H9 (cell line): ENCODE data around the gene CAB39. TPM values are rescaled to one million over a fixed set of nuclear protein-coding genes. Genes with fewer than 3 reads are reported as not detected.

Source experiments
- DNase-seq: peaks from one replicate; pipeline ENCODE4 v3.0.0-alpha.2; 2017
- H2AFZ ChIP-seq: one replicate; pipeline ENCODE4 v1.6.1; 2013; ENCODE audit warnings: mild to moderate bottlenecking, low read length, control low read depth, moderate library complexity
- H2AK5ac ChIP-seq: 2 replicates; pipeline ENCODE4 v1.6.1; 2013; ENCODE audit warnings: low read length, control low read depth, mixed read lengths; ENCODE audit not compliant: insufficient read length
- H2BK120ac ChIP-seq: one replicate; pipeline ENCODE4 v1.6.1; 2013; ENCODE audit warnings: low read depth, mild to moderate bottlenecking, low read length, control low read depth, inconsistent platforms; ENCODE audit not compliant: poor library complexity, severe bottlenecking
- H2BK12ac ChIP-seq: 2 replicates; pipeline ENCODE4 v1.6.1; 2013; ENCODE audit warnings: low read length, control low read depth, mixed read lengths, low read depth; ENCODE audit not compliant: insufficient read length
- H2BK15ac ChIP-seq: 2 replicates; pipeline ENCODE4 v1.6.1; 2013; ENCODE audit warnings: low read depth, low read length, control low read depth
- H2BK20ac ChIP-seq: one replicate; pipeline ENCODE4 v1.6.1; 2013; ENCODE audit warnings: low read depth, mild to moderate bottlenecking, low read length, control low read depth, inconsistent platforms; ENCODE audit not compliant: poor library complexity, severe bottlenecking
- H2BK5ac ChIP-seq: 2 replicates; pipeline ENCODE4 v1.6.1; 2013; ENCODE audit warnings: low read length, control low read depth, mixed read lengths; ENCODE audit not compliant: insufficient read length
- H3K14ac ChIP-seq: 2 replicates; pipeline ENCODE4 v1.6.1; 2013; ENCODE audit warnings: low read length, control low read depth; ENCODE audit not compliant: insufficient read depth
- H3K18ac ChIP-seq: 2 replicates; pipeline ENCODE4 v1.6.1; 2013; ENCODE audit warnings: low read depth, mild to moderate bottlenecking, mixed read lengths, low read length, control low read depth; ENCODE audit not compliant: insufficient read length
- H3K23ac ChIP-seq: 2 replicates; pipeline ENCODE4 v1.6.1; 2013; ENCODE audit warnings: low read length, control low read depth, mixed read lengths, low read depth; ENCODE audit not compliant: insufficient read length
- H3K23me2 ChIP-seq: 2 replicates; pipeline ENCODE4 v1.6.1; 2013; ENCODE audit warnings: low read depth, mild to moderate bottlenecking, mixed read lengths, low read length, control low read depth; ENCODE audit not compliant: insufficient read length, poor library complexity, severe bottlenecking
- H3K27ac ChIP-seq: 2 replicates; pipeline ENCODE4 v1.5.1; 2013; ENCODE audit warnings: low read length, control low read depth, mixed read lengths, low read depth; ENCODE audit not compliant: insufficient read length
- H3K27me3 ChIP-seq: 2 replicates; pipeline ENCODE4 v1.6.1; 2013; ENCODE audit warnings: low read length, control low read depth, inconsistent platforms; ENCODE audit not compliant: insufficient read depth
- H3K4ac ChIP-seq: 2 replicates; pipeline ENCODE4 v1.6.1; 2013; ENCODE audit warnings: low read depth, mild to moderate bottlenecking, control low read depth, inconsistent platforms, low read length, moderate library complexity
- H3K4me1 ChIP-seq: 2 replicates; pipeline ENCODE4 v1.6.1; 2013; ENCODE audit warnings: low read length, control low read depth, inconsistent platforms; ENCODE audit not compliant: insufficient read depth
- H3K4me2 ChIP-seq: 2 replicates; pipeline ENCODE4 v1.6.1; 2013; ENCODE audit warnings: low read length, control low read depth, mixed read lengths; ENCODE audit not compliant: insufficient read length, insufficient read depth
- H3K56ac ChIP-seq: 2 replicates; pipeline ENCODE4 v1.6.1; 2013; ENCODE audit warnings: low read depth, mild to moderate bottlenecking, mixed read lengths, low read length, control low read depth; ENCODE audit not compliant: insufficient read length
- H3K79me1 ChIP-seq: 2 replicates; pipeline ENCODE4 v1.6.1; 2013; ENCODE audit warnings: low read depth, mild to moderate bottlenecking, moderate library complexity, low read length, control low read depth, inconsistent platforms; ENCODE audit not compliant: insufficient read depth, poor library complexity, severe bottlenecking
- H3K79me2 ChIP-seq: 2 replicates; pipeline ENCODE4 v1.6.1; 2013; ENCODE audit warnings: low read length, control low read depth, inconsistent platforms; ENCODE audit not compliant: insufficient read depth
- H3K9ac ChIP-seq: 2 replicates; pipeline ENCODE4 v1.6.1; 2013; ENCODE audit warnings: low read length, control low read depth, mixed read lengths; ENCODE audit not compliant: insufficient read length; ENCODE audit errors: extremely low read depth
- H3K9me3 ChIP-seq: one replicate; pipeline ENCODE4 v1.6.1; 2013; ENCODE audit warnings: low read depth, low read length, inconsistent platforms; ENCODE audit not compliant: control insufficient read depth
- H3T11ph ChIP-seq: one replicate; pipeline ENCODE4 v1.6.1; 2013; ENCODE audit warnings: mild to moderate bottlenecking, low read length, control low read depth, inconsistent platforms
- H4K20me1 ChIP-seq: one replicate; pipeline ENCODE4 v1.6.1; 2013; ENCODE audit not compliant: control insufficient read depth, insufficient read length, insufficient read depth
- H4K5ac ChIP-seq: 2 replicates; pipeline ENCODE4 v1.6.1; 2013; ENCODE audit warnings: low read depth, mild to moderate bottlenecking, mixed read lengths, low read length, control low read depth; ENCODE audit not compliant: insufficient read length
- H4K8ac ChIP-seq: replicated peaks from 2 replicates; pipeline ENCODE4 v1.6.1; 2013; ENCODE audit warnings: low read length, control low read depth, mixed read lengths, low read depth; ENCODE audit not compliant: insufficient read length
- H4K91ac ChIP-seq: 2 replicates; pipeline ENCODE4 v1.6.1; 2013; ENCODE audit warnings: low read depth, mild to moderate bottlenecking, moderate library complexity, mixed read lengths, low read length, control low read depth; ENCODE audit not compliant: insufficient read length
- H3K27ac Mint-ChIP-seq, 3 experiments: 2 replicates in 2 of 3; 3 replicates in 1 of 3; pipeline ENCODE4 v1.8.0; 2020 to 2021; ENCODE audit warnings: mixed read lengths in 3 of 3, mild to moderate bottlenecking in 1 of 3, moderate library complexity in 1 of 3
- H3K27me3 Mint-ChIP-seq: 2 replicates; pipeline ENCODE4 v1.8.0; 2021; ENCODE audit warnings: low read depth, mild to moderate bottlenecking, moderate library complexity, mixed read lengths
- H3K36me3 Mint-ChIP-seq, 3 experiments: 2 replicates in 2 of 3; 3 replicates in 1 of 3; pipeline ENCODE4 v1.8.0; 2020 to 2021; ENCODE audit warnings: low read depth in 3 of 3, mixed read lengths in 3 of 3; ENCODE audit not compliant: insufficient read depth in 1 of 3
- H3K4me1 Mint-ChIP-seq, 2 experiments: 2 replicates each; pipeline ENCODE4 v1.8.0; 2020; ENCODE audit warnings: mixed read lengths in 2 of 2
- H3K4me3 Mint-ChIP-seq, 2 experiments: 2 replicates in 1 of 2; 3 replicates in 1 of 2; pipeline ENCODE4 v1.8.0; 2020 to 2021; ENCODE audit warnings: mild to moderate bottlenecking in 2 of 2, mixed read lengths in 2 of 2, moderate library complexity in 1 of 2
- H3K9me3 Mint-ChIP-seq, 2 experiments: 2 replicates in 1 of 2; 3 replicates in 1 of 2; pipeline ENCODE4 v1.8.0; 2020; ENCODE audit warnings: mild to moderate bottlenecking in 2 of 2, mixed read lengths in 2 of 2, moderate library complexity in 1 of 2
- WGBS: extraction: QIAGEN DNeasy Blood & Tissue Kit; methylation state at CpG from one replicate; pipeline ENCODE4 v1.1.7; 2013; ENCODE audit warnings: missing lambda C conversion rate, low lambda C conversion rate, mixed read lengths; ENCODE audit not compliant: insufficient read length; ENCODE audit errors: extremely low coverage; 5-methylcytosine and 5-hydroxymethylcytosine counted together
- total RNA-seq: library from RNA; stranded (reverse); gene quantifications from 2 replicates; pipeline ENCODE4 v1.2.1, GENCODE V29; 2021
- TF ChIP-seq, protein P1 (sequence below): fragments of 200-600 bp; sonication (generic); conservative IDR thresholded peaks from 3 replicates; pipeline ENCODE4 v1.8.0; 2021; ENCODE audit warnings: antibody characterized with exemption, mild to moderate bottlenecking

CAB39 gene
- total RNA-seq, 1 experiment from 2014 or later: 42.7 TPM

GRCh38 chr2:230759481-230760167 lies 47.0 kb downstream of the CAB39 start:
- peaks cover 34% of the 10 kb centered on the region in 2 experiments for H3K4me1 Mint-ChIP-seq
- Histone ChIP-seq H3T11ph (no peak overlapping the region), H2AK5ac (no peak overlapping the region), H3K79me2 (peaks cover 7% of the 10 kb centered on the region; the same call in 1 of the 2 replicates), H3K9ac (no peak overlapping the region), H2BK20ac (no peak overlapping the region), H3K9me3 (no peaks in the 10 kb centered on the region), H3K14ac (no peak overlapping the region), H3K56ac (no peak overlapping the region), H4K91ac (no peak overlapping the region), H2BK5ac (no peak overlapping the region), H3K4me1 (peaks cover 2% of the 10 kb centered on the region; the same call in 1 of the 2 replicates), H3K23me2 (no peaks in the 10 kb centered on the region), H4K20me1 (no peaks in the 10 kb centered on the region), H2BK15ac (no peak overlapping the region), H3K4me2 (no peak overlapping the region), H3K27me3 (no peaks in the 10 kb centered on the region), H4K8ac (no peak overlapping the region), H2BK12ac (no peak overlapping the region), H3K18ac (no peak overlapping the region), H3K79me1 (peaks cover 2% of the 10 kb centered on the region), H3K4ac (no peak overlapping the region), H2AFZ (no peak overlapping the region), H4K5ac (no peak overlapping the region), H2BK120ac (no peak overlapping the region), H3K27ac (no peak overlapping the region), H3K23ac (no peak overlapping the region)
- TF ChIP-seq, protein P1, sequence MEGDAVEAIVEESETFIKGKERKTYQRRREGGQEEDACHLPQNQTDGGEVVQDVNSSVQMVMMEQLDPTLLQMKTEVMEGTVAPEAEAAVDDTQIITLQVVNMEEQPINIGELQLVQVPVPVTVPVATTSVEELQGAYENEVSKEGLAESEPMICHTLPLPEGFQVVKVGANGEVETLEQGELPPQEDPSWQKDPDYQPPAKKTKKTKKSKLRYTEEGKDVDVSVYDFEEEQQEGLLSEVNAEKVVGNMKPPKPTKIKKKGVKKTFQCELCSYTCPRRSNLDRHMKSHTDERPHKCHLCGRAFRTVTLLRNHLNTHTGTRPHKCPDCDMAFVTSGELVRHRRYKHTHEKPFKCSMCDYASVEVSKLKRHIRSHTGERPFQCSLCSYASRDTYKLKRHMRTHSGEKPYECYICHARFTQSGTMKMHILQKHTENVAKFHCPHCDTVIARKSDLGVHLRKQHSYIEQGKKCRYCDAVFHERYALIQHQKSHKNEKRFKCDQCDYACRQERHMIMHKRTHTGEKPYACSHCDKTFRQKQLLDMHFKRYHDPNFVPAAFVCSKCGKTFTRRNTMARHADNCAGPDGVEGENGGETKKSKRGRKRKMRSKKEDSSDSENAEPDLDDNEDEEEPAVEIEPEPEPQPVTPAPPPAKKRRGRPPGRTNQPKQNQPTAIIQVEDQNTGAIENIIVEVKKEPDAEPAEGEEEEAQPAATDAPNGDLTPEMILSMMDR: no peak
- H3K36me3 Mint-ChIP-seq: peaks cover 8 to 10% (median 10%) of the 10 kb centered on the region in 3 experiments; a peak in 5 of 7 replicates
- H3K4me3 Mint-ChIP-seq: no peak overlapping the region
- H3K27ac Mint-ChIP-seq: peak overlapping the region; percentile 19 to 84 (median 38); a peak in 4 of 7 replicates
- no peaks in the 10 kb centered on the region for H3K9me3 Mint-ChIP-seq
- H3K27me3 Mint-ChIP-seq: no peaks in the 10 kb centered on the region
- no CpG with 5 or more reads among the region's 11 CpGs for WGBS
- no peak for DNase-seq
